Muscle of back (tissue), 13 donors: ENCODE data around the gene TUBB6. TPM values are rescaled to one million over a fixed set of nuclear protein-coding genes. Genes with fewer than 3 reads are reported as not detected.

Source experiments
- DNase-seq, 3 donors: peaks; one replicate each; pipeline versions ENCODE4 v3.0.0 to v3.0.0-alpha.2; 2013
- long read RNA-seq, 9 donors: transcript quantifications; one replicate each; lab custom pipeline, GENCODE V29; 2026
- polyA plus RNA-seq, 10 donors: library from polyadenylated mRNA; unstranded; fragments of 120-200 nt; gene quantifications; one replicate each; pipeline ENCODE4 v1.2.1, GENCODE V29; 2013; ENCODE audit not compliant: insufficient read length in 10 of 10

The TUBB6 gene
- polyA plus RNA-seq: 100 to 1,000 TPM; 155 to 277 (median 220) TPM
- long read RNA-seq, donor 1, transcript TUBB6-201 (4 exons, 2,064 nt): major isoform, 59 of 107 reads
- long read RNA-seq, donor 1, transcript TUBB6-213 (4 exons, 1,017 nt): minor isoform, 8 of 107 reads
- long read RNA-seq, donor 1, transcript TUBB6-202 (3 exons, 2,163 nt): minor isoform, 17 of 107 reads
- long read RNA-seq, donor 1, partial matches to known transcripts: 17 of 107 reads
- long read RNA-seq, donor 1, other reads (novel, unspliced or antisense): 0 of 107 reads
- long read RNA-seq, donor 2, transcript TUBB6-213 (4 exons, 1,017 nt): minor isoform, 14 of 115 reads
- long read RNA-seq, donor 2, transcript TUBB6-202 (3 exons, 2,163 nt): minor isoform, 19 of 115 reads
- long read RNA-seq, donor 2, transcript TUBB6-201 (4 exons, 2,064 nt): major isoform, 61 of 115 reads
- long read RNA-seq, donor 2, partial matches to known transcripts: 7 of 115 reads
- long read RNA-seq, donor 2, other reads (novel, unspliced or antisense): 9 of 115 reads
- long read RNA-seq, donor 3: 0 reads
- long read RNA-seq, donor 4, transcript TUBB6-213 (4 exons, 1,017 nt): minor isoform, 11 of 66 reads
- long read RNA-seq, donor 4, transcript TUBB6-202 (3 exons, 2,163 nt): minor isoform, 11 of 66 reads
- long read RNA-seq, donor 4, transcript TUBB6-201 (4 exons, 2,064 nt): major isoform, 43 of 66 reads
- long read RNA-seq, donor 4, partial matches to known transcripts: 0 of 66 reads
- long read RNA-seq, donor 4, other reads (novel, unspliced or antisense): 0 of 66 reads
- long read RNA-seq, donor 5, transcript TUBB6-203 (4 exons, 788 nt): minor isoform, 5 of 121 reads
- long read RNA-seq, donor 5, transcript TUBB6-213 (4 exons, 1,017 nt): minor isoform, 18 of 121 reads
- long read RNA-seq, donor 5, transcript TUBB6-201 (4 exons, 2,064 nt): major isoform, 70 of 121 reads
- long read RNA-seq, donor 5, transcript TUBB6-202 (3 exons, 2,163 nt): minor isoform, 13 of 121 reads
- long read RNA-seq, donor 5, partial matches to known transcripts: 6 of 121 reads
- long read RNA-seq, donor 5, other reads (novel, unspliced or antisense): 8 of 121 reads
- long read RNA-seq, donor 6, transcript TUBB6-202 (3 exons, 2,163 nt): minor isoform, 22 of 158 reads
- long read RNA-seq, donor 6, transcript TUBB6-213 (4 exons, 1,017 nt): minor isoform, 11 of 158 reads
- long read RNA-seq, donor 6, transcript TUBB6-201 (4 exons, 2,064 nt): major isoform, 78 of 158 reads
- long read RNA-seq, donor 6, partial matches to known transcripts: 42 of 158 reads
- long read RNA-seq, donor 6, other reads (novel, unspliced or antisense): 0 of 158 reads
- long read RNA-seq, donor 7, transcript TUBB6-202 (3 exons, 2,163 nt): minor isoform, 11 of 66 reads
- long read RNA-seq, donor 7, transcript TUBB6-213 (4 exons, 1,017 nt): minor isoform, 9 of 66 reads
- long read RNA-seq, donor 7, transcript TUBB6-201 (4 exons, 2,064 nt): major isoform, 43 of 66 reads
- long read RNA-seq, donor 7, partial matches to known transcripts: 0 of 66 reads
- long read RNA-seq, donor 7, other reads (novel, unspliced or antisense): 0 of 66 reads
- long read RNA-seq, donor 8, transcript TUBB6-201 (4 exons, 2,064 nt): major isoform, 47 of 71 reads
- long read RNA-seq, donor 8, transcript TUBB6-202 (3 exons, 2,163 nt): minor isoform, 11 of 71 reads
- long read RNA-seq, donor 8, transcript TUBB6-213 (4 exons, 1,017 nt): minor isoform, 10 of 71 reads
- long read RNA-seq, donor 8, partial matches to known transcripts: 0 of 71 reads
- long read RNA-seq, donor 8, other reads (novel, unspliced or antisense): 0 of 71 reads
- long read RNA-seq, donor 9, transcript TUBB6-201 (4 exons, 2,064 nt): major isoform, 7 of 9 reads
- long read RNA-seq, donor 9, partial matches to known transcripts: 0 of 9 reads
- long read RNA-seq, donor 9, other reads (novel, unspliced or antisense): 0 of 9 reads

DNA sequence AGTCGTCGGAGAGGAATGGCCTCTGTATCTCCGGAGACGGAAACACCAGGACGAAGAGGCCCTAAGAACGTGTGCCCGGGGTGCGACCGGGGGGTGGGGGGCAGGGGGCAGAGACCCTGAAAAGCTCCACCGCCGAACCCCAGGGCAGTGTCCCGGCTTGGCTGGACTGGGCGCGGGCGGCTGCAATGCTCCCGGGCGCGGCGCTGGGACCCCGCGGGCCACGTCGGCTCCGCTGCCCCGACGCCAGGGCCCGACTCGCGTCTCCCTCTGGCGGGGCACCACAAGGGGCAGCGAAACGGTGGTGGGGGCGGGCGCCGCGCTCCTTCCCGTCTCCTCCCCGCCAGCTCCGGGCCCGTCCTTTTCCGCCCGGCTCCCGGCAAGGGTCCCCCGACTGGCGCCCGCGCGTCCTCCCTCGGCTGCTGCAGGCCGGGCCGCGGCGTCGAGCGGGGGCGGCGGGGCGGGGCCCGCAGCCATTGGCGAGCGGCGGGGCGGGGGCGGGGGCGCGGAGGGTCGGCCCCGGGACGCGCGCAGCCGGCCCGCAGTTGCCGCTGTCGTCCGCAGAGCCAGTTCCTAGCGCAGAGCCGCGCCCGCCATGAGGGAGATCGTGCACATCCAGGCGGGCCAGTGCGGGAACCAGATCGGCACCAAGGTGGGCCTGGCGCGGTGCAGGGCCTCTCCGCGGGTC, at the start of gene TUBB6:
TUBB6 (plus strand) TSS at position 541 of the 685 bp plus-strand sequence; CDS start at position 593, 52 bp downstream.
- DNase-seq: peak; percentile 82 to 94 (median 83)

DNA sequence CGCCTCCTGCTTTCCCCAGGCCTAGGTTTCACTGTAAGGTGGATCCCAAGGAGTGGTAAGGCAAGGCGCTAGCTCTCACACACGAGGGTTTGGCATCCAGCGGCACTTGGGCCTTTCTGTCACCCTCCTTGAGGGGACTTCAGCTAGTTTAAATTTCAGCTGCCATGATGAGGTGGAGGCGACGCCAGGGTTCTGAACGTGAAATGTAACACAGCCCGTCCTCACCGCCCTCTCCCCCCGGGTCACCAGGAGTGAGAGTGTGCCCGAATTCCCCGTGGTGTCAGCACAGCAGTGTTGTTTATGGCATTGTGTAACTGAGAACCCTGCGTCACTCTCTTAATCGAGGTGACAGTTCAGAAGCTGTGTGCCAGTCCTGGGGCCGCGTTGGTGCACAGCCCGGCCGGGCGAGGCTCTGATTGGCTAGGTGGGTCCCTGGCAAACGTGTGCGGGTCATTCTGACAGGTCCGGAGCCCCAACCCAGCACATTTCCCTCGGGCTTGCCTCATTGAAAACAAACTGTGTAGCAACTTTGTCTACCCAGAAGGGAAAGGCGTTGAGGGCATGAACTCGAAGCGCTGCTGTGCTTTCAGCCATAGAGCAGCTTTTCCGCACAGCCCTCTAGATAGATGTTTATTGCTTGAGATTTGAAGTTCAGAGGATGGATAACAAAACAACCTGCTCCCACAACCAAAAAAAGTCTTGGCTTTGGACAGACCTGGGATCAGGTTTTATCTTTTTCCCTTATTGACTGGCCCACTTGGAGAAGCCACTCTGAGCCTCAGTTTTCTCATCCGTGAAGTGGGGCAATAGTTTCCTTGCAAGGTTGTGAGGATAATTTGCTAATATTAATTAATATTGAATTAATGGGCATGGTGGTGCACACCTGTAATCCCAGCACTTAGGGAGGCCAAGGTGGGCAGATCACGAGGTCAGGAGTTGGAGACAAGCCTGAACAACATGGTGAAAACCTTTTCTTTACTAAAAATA, 49.0 kb upstream of the TUBB6 start:
- no peak for DNase-seq

DNA sequence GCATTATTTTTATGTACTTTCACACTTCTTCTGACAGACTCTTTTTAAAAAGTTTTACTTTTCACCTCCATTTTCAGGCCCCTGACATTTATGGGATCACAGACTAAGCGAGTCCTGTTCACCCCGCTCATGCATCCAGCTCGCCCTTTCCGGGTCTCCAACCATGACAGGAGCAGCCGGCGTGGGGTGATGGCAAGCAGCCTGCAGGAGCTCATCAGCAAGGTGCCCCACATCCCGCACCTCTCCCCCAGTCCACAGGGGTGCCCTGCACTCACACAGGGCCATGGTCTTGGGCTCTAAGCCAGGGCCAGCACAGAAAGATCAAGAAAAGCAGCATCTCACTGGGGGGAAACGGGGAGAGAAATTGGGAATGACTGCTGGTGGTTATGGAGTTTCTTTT, 45.3 kb upstream of the TUBB6 start:
- no peak for DNase-seq

DNA sequence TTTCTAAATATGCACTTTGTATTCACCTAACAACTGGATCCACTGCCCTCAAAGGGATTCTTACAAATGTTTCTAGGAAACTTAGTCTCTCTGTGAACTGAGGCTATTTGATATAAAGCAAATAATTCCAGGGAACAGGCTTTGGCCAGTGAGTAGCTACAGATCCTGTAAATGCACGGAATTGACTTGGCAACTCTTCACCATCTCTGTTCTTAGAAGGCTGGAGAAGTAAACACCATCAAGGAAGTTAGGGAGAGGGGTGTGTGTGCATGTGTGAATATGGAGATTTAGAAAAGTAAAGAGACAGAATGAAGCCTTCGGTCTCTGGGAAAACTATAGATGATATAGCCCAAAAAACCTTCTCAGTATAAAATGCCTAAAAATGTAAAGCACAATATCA, 43.2 kb upstream of the TUBB6 start:
- no peak for DNase-seq

DNA sequence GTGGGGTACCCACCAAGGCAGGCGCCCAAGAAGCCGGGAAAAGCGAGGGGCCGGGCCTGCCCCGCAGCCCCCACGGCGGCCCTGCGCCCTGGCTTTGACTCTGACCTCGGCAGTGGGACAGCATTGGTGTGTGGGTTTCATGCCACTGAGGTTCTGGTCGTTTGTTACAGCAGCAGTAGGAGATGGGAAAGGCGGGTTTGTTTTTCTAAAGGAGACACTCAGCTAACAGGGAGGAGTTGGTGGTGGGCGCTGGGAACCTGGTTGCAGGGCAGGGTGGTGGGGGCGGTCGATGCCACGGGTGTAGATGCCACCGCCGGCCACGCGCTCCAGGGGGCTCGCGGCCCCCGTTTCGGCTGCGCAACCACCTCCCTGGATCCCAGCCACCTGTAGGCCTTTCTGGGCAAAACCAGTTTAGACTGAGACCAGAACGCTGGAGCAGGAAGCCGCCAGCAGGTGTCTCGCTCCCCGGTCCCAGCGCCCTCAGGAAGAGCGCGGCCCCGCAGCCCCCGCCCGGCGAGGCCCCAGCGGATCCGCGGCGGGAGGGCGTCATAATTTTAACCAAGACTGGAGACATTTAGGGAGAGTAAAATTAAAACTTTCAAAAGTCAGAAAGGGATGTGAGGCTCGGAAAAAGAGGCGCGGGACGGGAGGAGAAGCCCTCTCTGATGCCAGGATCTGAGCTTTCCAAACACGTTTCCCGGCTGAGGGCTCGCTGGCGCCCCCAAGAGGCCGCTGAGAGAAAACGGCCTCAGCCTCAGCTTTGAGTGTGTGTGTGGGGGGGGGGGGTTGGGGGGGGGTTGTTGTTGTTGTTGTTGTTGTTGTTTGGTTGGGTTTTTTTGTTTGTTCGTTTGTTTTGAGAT, 36.4 kb upstream of the TUBB6 start:
- peak; percentile 83 to 95 (median 90) for DNase-seq

DNA sequence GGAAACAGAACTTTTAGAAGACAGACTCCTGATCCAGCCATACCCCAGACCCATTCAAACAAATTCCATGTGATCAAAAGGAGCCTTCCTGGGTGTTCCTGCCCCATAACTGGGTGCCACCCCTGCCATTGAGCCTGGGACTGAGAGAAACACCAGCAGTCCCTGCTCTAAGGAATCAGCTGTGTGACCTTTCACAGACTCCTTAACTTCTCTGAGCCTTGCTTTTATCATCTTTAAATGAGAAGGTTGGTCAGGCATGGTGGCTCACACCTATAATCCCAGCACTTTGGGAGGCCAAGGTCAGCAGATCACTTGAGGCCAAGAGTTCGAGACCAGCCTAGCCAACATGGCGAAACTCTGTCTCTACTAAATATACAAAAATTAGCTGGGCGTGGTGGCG, 33.2 kb upstream of the TUBB6 start:
- no peak for DNase-seq

DNA sequence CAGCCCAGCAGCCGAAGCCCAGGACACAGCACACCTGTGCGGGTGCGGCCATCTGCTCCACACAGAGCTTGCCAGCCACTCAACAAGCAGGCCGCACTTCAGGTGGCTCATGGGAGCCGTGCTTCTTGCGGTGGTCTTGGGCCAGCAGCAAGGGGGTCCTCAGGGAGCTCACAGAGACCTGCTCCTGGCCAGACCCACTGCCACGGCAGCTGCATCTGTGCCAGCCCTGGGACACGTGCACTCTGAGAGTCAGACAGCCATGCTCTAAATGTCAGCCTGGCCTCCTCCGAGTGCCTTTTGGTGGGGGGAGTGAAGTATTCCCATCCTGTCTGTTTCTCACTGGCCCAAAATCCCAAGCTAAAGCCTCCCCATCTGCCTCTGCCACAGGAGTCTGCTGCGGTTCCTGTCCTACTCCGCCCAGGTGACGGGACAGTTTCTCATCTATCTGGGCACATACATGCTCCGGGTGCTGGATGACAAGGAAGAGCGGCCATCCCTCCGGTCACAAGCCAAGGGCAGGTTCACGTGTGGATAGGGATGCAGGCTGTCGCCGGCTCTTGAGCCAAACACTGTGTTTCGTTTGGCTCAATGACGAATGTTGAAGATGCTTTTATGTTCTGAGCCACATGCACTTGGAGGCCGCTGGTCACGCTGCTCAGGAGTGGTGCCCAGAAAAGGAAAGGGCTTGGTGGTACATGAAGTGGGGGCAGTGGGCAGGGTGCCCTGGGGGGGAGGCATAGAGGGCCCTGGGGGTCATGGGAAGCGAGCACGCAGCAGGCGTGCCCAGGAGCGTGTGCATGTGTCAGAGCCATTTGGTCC, 31.1 kb upstream of the TUBB6 start:
- no peak for DNase-seq

DNA sequence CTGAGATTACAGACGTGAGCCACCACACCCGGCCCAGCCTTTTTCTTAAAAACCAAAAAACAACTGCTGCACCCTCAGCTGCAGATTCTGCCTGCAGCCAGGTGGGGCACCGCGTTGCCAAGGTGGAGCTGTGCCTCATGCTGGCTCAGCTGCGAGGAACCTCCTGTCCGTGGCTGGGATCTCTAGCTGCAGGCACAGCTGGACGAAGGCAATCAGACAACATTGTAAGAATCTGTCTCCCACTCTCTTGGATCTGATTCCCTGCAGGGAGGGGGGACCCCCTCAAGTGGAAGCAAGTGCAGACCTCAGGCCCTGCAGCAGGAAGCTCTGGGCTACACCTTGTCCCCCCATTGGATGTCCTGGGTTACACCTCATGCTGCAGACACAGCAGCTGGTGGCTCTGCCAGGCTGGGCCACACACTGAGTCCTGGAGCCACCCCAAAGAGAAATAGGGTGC, 29.8 kb upstream of the TUBB6 start:
- DNase-seq: peak in 1 of 3 donors; percentile 65

DNA sequence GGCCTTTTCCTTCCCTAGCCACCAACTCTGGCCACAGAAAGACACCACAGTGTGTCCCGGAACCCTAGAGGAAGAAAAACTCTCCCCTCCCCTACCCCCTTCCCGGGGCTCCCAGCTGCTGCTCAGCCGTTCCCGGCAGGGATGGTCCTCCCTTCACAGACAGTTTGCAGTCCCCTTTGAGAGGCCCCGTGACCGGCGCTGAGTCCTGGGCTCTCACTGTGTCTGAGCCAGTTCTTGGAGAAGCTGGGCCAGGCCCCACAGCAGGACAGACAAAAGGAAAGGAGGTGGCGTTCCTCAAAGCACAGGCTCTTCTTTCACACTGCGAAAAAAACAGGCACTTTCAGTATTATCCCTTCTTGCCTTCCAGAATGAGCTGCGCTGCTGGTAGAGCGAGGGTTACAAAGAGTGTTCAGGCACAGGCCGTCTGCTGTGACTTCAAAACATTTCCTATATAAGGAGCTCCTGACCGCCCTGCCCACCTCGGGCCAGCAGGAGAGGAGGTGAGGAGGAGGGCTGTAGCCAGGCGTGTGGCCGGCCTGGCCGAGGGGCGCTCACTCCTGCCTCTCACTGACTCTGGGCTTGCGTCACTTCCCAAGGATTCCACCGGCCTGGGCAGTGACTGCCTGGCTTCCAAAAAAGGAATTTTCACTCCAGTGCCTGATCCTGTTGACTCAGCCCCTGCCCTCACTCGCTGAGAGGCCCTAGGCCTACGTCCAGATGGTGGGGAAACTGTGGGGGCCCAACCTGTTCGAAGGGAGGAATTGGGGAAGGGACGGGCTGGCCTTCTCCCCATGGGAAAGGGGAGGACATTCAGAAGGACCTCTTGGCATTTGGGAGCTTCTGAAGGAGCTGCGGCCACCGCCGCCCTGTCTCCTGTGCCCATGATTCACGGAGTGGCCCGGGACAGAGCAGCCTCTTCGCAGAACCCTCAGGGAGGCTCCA, 29.0 kb upstream of the TUBB6 start:
- peak; percentile 85 to 95 (median 91) for DNase-seq

DNA sequence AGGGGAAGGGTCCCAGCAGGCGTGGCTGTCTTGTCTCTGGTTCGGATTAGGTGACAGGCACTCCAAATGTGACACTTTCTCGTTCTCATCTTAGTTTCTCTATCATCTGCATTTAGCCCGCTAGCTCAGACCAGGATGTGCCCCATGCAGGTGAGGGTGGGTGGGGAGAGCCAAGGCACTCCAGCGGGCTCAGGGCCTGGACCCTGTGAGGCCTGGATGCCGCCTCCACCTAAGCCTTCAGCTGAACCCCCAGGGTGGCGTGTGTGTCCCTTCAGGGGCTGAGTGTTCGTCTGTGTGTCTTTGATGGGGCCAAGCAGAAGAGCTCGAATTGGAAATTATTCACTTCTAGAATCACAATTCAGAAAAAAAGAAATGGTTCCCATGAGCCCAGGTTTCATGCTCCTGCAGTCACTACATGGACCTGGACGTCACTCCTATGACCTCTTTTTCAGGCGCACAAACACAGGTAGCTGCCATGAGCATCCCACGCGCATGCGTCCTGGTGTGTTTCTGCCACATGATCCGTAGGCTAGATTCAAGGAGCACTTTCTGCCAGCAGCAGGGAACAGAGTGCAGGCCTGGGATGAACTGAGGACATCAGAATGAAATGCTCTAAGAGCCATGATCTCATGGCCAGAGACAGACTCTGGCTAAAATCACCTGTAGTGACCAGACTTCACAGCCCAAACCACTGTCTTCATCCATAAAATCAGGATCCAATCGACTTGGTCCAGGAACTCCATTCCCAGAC, 28.1 kb upstream of the TUBB6 start:
- no peak for DNase-seq

DNA sequence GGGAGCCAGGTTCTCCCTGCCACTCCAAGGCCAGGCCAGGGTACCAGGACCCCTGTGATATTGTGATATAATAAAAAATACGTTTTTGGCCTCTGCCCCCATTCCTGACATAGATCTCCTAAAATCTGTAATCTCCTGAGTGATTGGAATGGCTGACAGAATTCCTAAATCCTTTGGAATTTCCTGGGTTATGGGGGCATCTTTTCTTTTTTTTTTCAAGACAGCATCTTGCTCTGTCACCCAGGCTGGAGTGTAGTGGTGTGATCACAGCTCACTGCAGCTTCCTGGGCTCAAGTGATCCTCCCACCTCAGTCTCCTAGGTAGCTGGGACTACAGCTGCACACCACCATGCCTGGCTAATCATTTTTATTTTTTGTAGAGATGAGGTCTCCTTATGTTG, 26.2 kb upstream of the TUBB6 start:
- DNase-seq: no peak

DNA sequence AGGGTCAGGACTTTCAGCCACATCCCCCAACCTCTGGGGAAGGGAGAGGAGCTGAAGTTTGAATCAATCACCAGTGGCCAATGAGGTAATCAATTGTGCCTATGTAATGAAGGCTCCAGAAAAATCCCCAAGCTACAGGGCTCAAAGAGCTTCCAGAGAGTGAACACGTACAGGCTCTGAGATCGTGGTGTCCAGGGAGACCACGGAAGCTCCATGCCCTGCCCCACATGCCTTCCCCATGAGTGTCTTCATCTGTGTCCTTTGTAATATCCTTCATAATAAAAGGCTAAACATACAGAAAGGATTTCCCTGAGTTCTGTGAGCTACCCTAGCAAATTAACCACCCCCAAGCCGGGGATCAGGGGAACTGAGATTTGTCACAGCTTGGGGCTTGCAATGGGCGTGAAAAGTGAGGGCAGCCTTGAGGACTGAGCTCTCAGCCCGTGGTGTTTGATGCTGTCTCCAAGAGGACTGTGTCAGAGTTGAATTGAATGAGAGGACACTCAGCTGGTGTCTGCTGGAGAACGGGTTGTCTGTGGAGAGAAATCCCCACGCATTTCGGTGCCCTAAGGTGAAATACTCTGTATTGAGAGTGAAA, 25.5 kb upstream of the TUBB6 start:
- peak in 1 of 3 donors; percentile 65 for DNase-seq

DNA sequence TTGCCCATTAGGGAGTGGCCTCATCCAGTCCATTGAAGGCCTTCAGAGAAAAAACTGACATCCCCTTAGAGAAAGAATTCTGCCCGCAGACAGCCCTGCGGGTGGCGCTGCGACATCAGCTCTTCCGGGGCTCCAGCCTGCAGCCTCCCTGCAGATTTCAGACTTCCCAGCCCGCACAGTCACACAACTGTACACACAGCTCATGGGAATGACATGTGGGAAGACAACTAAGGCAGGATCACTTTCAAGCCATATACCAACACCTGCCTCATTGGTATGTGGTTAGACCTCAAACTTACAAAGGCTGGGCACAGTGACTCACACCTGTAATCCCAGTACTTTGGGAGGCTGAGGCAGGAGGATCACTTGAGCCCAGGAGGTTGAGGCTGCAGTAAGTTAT, 24.8 kb upstream of the TUBB6 start:
- DNase-seq: no peak

DNA sequence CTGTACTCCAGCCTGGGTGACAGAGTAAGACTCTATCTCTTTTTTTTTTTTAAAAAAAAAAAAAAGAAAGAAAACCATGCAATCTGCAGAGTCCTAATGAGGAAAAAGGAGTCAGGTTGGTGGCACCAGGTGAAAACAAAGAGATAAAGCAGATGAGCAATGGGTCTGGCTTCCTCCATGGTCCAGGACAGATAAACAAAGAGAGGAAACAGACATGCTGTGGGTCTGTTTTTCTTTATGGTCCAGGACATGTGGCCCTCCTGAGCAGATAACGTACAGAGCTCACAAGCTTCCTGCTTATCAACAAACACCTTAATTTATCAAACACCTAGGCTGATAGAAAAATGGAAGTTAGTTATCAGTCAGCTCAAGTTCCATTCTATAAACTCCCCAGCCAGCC, 24.4 kb upstream of the TUBB6 start:
- no peak for DNase-seq
